HG03097 (cell line): ENCODE results near the gene HAND1.

Source experiments
- ATAC-seq: cut with Tn5 transposase; IDR thresholded peaks from one replicate; pipeline ENCODE4 v1.9.1; 2021; ENCODE audit not compliant: unreplicated experiment, low FRiP score

The HAND1 gene

GRCh38 chr5:154506049-154506715 lies 28.2 kb upstream of the HAND1 start:
- no peak for ATAC-seq

- ATAC-seq = no peak
Measured at GRCh38 chr5:154505567-154505966, 27.5 kb upstream of the HAND1 start.

- no peak for ATAC-seq
Measured at GRCh38 chr5:154503698-154504039, 25.6 kb upstream of the HAND1 start.

- no peak for ATAC-seq
Measured at GRCh38 chr5:154502180-154502579, 24.2 kb upstream of the HAND1 start.

GRCh38 chr5:154501566-154501965 lies 23.5 kb upstream of the HAND1 start:
- no peak for ATAC-seq

- no peak for ATAC-seq
Measured at GRCh38 chr5:154498994-154499393, 21.0 kb upstream of the HAND1 start.

GRCh38 chr5:154498591-154498990 lies 20.6 kb upstream of the HAND1 start:
- no peak for ATAC-seq

- no peak for ATAC-seq
Measured at GRCh38 chr5:154494036-154494435, 16.0 kb upstream of the HAND1 start.

GRCh38 chr5:154493274-154493673 lies 15.2 kb upstream of the HAND1 start:
- no peak for ATAC-seq

GRCh38 chr5:154491941-154492340 lies 13.9 kb upstream of the HAND1 start:
- ATAC-seq = no peak

GRCh38 chr5:154487541-154487940 lies 9.5 kb upstream of the HAND1 start:
- ATAC-seq = peak; percentile 84

GRCh38 chr5:154486427-154486866 lies 8.4 kb upstream of the HAND1 start:
- no peak for ATAC-seq

GRCh38 chr5:154485850-154486426 lies 7.9 kb upstream of the HAND1 start:
- no peak for ATAC-seq

GRCh38 chr5:154485096-154485491 lies 7.1 kb upstream of the HAND1 start:
- no peak for ATAC-seq

- no peak for ATAC-seq
Measured at GRCh38 chr5:154484393-154485095, 6.5 kb upstream of the HAND1 start.

- no peak for ATAC-seq
Measured at GRCh38 chr5:154483654-154484392, 5.8 kb upstream of the HAND1 start.

GRCh38 chr5:154482528-154483449 lies 4.8 kb upstream of the HAND1 start:
- ATAC-seq = no peak

GRCh38 chr5:154481584-154482381 lies 3.8 kb upstream of the HAND1 start:
- no peak for ATAC-seq

GRCh38 chr5:154480847-154481246 lies 2.8 kb upstream of the HAND1 start:
- no peak for ATAC-seq
